Activated T-helper 1 cell treated with anti-CD3 and anti-CD28 coated beads, Interleukin-12 subunit alpha, Interleukin-12 subunit beta, Interleukin-2, Interleukin-4 antibody, amounts not matched to agents 30 ng/mL and 10 ng/mL and 1 ng/mL, durations not matched to agents 14 hours and 24 hours and 36 hours (primary cell): ENCODE results near the gene ZNF138. TPM values are rescaled to one million over a fixed set of nuclear protein-coding genes. Genes with fewer than 3 reads are reported as not detected.

Experiments used
- DNase-seq: peaks from one replicate; pipeline ENCODE4 v3.0.0; 2021; ENCODE audit warnings: low spot score
- H3K27ac Mint-ChIP-seq: one replicate; pipeline ENCODE4 v1.8.0; 2021; ENCODE audit warnings: mild to moderate bottlenecking, mixed read lengths
- H3K27me3 Mint-ChIP-seq: one replicate; pipeline ENCODE4 v1.8.0; 2022; ENCODE audit warnings: mild to moderate bottlenecking, moderate library complexity, mixed read lengths; ENCODE audit not compliant: insufficient read depth
- H3K36me3 Mint-ChIP-seq: one replicate; pipeline ENCODE4 v1.8.0; 2021; ENCODE audit warnings: low read depth, mixed read lengths
- H3K4me1 Mint-ChIP-seq: one replicate; pipeline ENCODE4 v1.8.0; 2021; ENCODE audit warnings: low read depth, mixed read lengths
- H3K4me3 Mint-ChIP-seq: one replicate; pipeline ENCODE4 v1.8.0; 2021; ENCODE audit warnings: mild to moderate bottlenecking, moderate library complexity, mixed read lengths
- H3K9me3 Mint-ChIP-seq: one replicate; pipeline ENCODE4 v1.8.0; 2021; ENCODE audit warnings: mixed read lengths
- intact Hi-C: fragments of 100-400 bp; cut with micrococcal nuclease; formaldehyde crosslinking; loops from one replicate; pipeline ENCODE4 v1.15.1; 2024
- total RNA-seq: library from RNA; stranded (reverse); gene quantifications from 2 replicates; pipeline ENCODE4 v1.2.3, GENCODE V29; 2022

ZNF138 gene
- total RNA-seq, 1 donor from 2014 or later, result 7.7 TPM

GRCh38 chr7:64880322-64881297, 86.4 kb downstream of the ZNF138 start:
- Mint-ChIP-seq H3K4me3 (no peak overlapping the region), H3K36me3 (peaks cover 4% of the 10 kb centered on the region), H3K9me3 (peaks cover 30% of the 10 kb centered on the region), H3K4me1 (no peaks in the 10 kb centered on the region), H3K27me3 (peaks cover 13% of the 10 kb centered on the region), H3K27ac (no peak overlapping the region)
- DNase-seq, result no peak
- intact Hi-C loops, result no loop called here

DNA sequence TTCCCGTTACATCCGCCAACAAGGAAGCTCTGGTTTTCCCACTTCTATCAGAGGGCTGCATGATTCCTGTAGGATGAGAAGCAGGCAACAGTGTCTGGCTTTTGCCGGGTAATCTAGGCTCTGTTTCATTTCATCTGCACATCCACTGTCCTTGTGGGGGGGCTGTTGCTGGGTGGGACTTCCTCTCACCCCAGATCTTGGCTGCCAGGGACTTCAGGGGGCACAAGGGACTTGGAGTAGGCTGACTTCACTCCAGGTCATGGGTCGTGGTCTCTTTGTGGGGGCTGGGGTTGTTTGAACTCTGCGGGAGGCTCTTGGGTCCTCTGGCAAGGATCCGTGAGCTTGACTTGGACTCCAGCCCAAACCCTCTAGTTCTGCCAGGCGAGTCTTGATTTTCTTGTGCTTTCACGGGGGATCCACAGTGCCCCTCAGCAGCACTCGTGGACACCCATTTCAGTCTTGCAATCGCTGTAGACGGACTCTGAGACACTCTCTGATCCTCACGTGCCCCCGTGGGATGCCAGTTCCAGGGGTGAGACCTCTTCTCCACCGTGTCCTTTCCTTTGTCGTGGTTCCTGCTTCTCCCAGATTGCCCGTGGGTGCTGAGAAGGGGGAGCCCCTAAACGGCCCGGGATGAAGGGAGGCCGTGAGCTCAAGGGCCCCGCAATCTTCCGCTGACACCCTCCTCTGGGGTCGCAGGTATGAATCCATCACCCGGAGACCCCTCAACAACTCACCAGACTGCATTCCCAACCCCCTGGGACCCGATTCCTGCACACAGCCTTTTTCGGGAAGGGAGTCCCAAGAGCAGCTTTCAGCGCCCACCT, 87.4 kb downstream of the ZNF138 start:
- Mint-ChIP-seq H3K36me3 (peaks cover 4% of the 10 kb centered on the region), H3K27me3 (peaks cover 13% of the 10 kb centered on the region), H3K9me3 (peaks cover 30% of the 10 kb centered on the region), H3K4me1 (no peaks in the 10 kb centered on the region), H3K4me3 (no peak overlapping the region), H3K27ac (no peak overlapping the region)
- intact Hi-C loops, result no loop called here
- DNase-seq, result no peak

- Mint-ChIP-seq H3K9me3 (peaks cover 30% of the 10 kb centered on the region), H3K4me1 (no peaks in the 10 kb centered on the region), H3K27me3 (peaks cover 13% of the 10 kb centered on the region), H3K27ac (no peak overlapping the region), H3K4me3 (peak overlapping the region; percentile 63), H3K36me3 (peaks cover 4% of the 10 kb centered on the region)
- intact Hi-C loops, result no loop called here
- DNase-seq, result no peak
These were observed 88.3 kb downstream of the ZNF138 start for GRCh38 chr7:64882341-64883112.

Other genes with a start within 250 kb of the ZNF138 start
- gene ZNF680, start 231.4 kb upstream of the ZNF138 start, total RNA-seq, result 8.5 and 12.2 TPM in 2 replicates
- 12.6 and 13.5 TPM in 2 replicates for gene ZNF107, start 128.3 kb upstream of the ZNF138 start, total RNA-seq
- gene ZNF273, start 108.8 kb downstream of the ZNF138 start, total RNA-seq, result 8.5 and 9.3 TPM in 2 replicates
- gene ZNF117, start 196.6 kb downstream of the ZNF138 start, total RNA-seq, result 3.1 TPM in 2 replicates
- gene ERV3-1, start 212.3 kb downstream of the ZNF138 start, total RNA-seq, result 6.7 and 8.7 TPM in 2 replicates